Subcutaneous adipose tissue (tissue), 4 donors: ENCODE measurements around the gene PDHX. TPM values are rescaled to one million over a fixed set of nuclear protein-coding genes. Genes with fewer than 3 reads are reported as not detected.

Source experiments
- total RNA-seq, 4 donors: library from RNA; depleted of rRNA; stranded (reverse); fragments of >200 nt; gene quantifications; one replicate each; pipeline ENCODE4 v1.1.0, GENCODE V29; 2016
- TF ChIP-seq, protein P1 (sequence below): fragments of 450-650 bp; IDR thresholded peaks from one replicate; pipeline ENCODE4 v1.5.1; 2016; ENCODE audit warnings: low read depth, mild to moderate bottlenecking, control low read depth, antibody characterized with exemption, moderate library complexity

Gene PDHX
- total RNA-seq, 4 donors from 2014 or later = 34.8 to 52.0 (median 46.1) TPM

DNA sequence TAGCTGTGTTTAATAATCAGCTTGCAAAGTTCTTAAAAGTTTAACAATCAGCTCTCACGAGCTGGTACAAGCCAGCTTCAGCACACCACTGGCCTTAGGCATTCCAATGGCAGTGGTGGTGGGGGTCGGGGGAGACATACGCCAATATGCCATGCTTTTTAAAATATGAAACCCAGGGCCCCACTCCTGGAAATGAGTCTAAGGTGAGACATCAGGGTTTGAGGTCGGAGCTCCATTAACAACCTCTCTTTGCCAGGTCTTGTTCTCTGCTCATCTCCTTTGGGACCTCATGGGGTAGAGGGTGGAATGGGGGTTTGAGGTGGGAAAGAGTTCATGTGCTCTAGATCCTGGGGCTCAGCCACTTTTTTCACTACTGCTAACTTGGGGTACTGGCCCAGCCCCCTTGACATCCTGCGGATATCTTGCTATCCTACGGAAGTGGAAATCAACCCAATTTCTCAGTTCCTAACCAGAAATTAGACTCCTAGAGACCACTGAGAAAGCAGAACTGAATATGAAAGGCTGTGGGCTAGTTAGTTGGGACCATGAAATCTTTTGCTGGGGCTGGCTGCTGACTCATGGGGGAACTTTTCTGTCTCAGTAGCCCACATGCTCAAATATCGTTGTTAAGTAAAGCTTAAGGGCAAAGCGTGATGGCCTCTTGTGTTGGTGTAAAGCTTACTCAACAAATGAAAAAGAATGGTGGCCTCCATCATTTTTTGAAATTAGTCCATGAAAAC lies 90.1 kb downstream of the PDHX start:
- TF ChIP-seq, protein P1, sequence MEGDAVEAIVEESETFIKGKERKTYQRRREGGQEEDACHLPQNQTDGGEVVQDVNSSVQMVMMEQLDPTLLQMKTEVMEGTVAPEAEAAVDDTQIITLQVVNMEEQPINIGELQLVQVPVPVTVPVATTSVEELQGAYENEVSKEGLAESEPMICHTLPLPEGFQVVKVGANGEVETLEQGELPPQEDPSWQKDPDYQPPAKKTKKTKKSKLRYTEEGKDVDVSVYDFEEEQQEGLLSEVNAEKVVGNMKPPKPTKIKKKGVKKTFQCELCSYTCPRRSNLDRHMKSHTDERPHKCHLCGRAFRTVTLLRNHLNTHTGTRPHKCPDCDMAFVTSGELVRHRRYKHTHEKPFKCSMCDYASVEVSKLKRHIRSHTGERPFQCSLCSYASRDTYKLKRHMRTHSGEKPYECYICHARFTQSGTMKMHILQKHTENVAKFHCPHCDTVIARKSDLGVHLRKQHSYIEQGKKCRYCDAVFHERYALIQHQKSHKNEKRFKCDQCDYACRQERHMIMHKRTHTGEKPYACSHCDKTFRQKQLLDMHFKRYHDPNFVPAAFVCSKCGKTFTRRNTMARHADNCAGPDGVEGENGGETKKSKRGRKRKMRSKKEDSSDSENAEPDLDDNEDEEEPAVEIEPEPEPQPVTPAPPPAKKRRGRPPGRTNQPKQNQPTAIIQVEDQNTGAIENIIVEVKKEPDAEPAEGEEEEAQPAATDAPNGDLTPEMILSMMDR = no peak

DNA sequence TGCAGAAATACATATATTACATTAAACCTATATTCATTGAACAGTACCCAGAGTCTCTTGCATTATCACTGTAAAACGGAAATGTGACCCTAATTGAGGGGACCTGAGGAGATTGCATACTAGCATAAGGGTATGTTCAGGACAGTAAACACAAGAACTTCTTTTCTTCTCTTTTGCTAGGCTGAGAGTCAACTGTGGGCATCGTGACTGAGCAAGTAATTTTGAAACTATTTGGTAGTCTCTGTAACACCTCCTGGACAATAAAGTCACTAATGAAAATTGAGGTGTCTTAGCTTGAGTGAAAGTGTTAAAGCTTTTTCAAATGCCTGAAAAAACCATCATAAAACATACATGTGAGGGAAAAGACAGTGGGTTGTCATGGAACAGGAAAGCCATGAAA lies 90.9 kb downstream of the PDHX start:
- TF ChIP-seq, protein P1 = no peak

DNA sequence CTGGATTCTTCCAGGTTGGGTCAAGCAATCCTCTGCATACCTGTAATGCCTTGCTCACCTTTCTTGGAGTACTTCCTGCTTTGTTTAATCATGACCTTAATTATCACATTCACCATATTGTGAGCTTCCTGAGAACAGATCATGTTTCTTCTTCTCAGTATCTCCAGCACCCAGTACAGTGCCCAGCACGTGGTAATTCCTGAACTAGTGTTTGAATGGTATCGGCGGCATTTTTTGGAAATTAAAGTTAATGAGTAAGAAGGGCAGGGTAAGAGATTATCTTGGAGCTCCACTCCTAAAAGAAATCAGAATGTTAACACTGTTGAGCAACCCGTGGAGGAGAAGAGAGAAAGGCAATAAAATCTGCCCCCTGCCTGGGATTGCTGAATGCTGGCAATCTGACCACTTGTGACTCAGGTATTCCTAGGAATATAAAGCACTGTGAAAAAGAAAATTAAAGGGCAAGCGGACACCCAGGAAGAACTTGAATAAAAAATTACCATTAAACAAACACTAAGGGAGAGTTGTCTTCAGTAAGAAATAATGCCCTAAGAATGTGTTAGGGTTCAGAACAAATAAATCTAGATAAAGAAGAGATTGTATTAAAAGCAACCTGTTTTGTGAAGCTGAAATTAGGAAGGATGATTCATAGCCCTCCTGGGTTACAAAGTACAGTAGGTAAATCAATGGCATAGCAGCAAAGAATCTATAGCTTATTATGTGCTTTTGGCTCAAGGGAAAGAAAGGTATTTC lies 92.9 kb downstream of the PDHX start:
- TF ChIP-seq, protein P1 = no peak

DNA sequence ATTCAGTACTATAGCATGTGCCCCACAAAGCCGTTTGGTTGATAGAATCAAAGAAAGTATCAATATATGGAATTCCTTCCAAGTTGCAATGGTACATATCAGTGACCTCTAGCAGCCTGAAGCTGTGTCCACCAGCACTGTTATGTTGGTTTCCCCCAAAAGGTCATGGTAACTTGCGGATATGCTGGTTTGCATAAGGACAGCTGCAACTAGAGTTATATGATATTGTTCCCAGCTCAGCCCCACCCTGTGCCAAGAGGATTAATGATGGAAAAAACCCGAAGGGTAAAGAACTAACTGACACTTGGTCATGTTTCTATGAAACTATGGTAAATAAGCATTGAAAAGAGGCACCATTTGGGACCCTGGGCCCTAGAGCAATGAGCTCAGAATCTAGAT lies 93.5 kb downstream of the PDHX start:
- TF ChIP-seq, protein P1 = no peak

DNA sequence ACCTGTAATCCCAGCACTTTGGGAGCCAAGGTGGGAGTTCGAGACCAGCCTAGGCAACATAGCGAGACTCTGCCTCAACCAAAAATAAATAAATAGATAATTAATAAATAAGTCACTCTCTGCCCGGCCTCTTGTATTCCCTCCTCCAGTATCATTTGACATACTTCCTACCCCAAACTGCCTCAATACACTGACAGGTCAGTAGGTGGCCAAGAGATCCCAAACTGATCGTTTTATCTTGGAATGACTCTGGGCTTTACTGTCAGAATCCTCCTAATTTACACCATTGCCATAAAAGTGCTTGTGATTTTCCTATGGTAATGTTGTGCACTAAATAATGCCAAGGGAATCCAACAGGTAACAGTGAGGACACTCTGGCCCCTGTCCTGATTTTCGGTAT lies 94.2 kb downstream of the PDHX start:
- TF ChIP-seq, protein P1 = no peak

DNA sequence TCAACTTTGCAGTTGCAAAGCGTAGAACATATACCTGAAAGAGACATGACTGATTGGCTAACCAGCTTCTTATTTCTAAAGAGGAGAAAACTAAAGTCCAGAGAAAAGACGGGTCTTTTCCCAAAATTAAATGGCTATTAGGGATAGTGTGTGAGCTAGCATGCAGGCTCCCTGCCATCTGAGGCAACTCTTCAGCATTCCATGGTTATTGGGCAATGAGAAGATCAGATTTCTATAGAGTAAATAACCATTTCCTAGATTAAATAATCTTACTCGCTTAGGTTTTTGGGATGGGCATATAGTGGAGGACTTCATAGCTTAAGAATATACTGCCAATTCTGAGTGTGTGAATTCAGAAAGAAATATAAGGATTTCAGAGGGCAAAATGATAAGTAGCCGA lies 95.0 kb downstream of the PDHX start:
- TF ChIP-seq, protein P1 = no peak

DNA sequence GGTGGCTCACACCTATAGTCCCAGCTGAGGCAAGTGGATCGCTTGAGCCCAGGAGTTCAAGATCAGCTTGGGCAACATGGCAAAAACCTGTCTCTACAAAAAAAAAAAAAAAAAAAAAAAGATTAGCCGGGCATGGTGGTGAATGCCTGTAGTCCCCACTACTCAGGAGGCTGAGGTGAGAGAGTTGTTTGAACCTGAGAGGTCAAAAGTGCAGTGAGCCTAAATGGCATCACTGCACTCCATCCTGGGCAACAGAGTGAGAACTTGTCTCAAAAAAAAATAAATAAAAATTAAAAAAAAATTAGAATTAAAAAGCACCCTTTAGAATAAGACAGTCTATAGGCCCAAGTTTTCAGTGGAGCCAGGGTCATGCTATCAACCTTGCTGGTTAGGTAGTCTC lies 95.5 kb downstream of the PDHX start:
- TF ChIP-seq, protein P1 = no peak
